ENCODE data around the gene MICAL2. TPM values are rescaled to one million over a fixed set of nuclear protein-coding genes. Genes with fewer than 3 reads are reported as not detected.

Gene MICAL2
- total and polyA plus RNA-seq, 3 donors from 2014 or later, result 224 to 461 (median 401) TPM

- TF ChIP-seq CTCF (IDR thresholded peaks at IDR 0.05), result no peak
- no peak for TF ChIP-seq POLR2A (IDR thresholded peaks at IDR 0.05)
- Histone ChIP-seq H3K4me1 (peaks cover 38% of the 10 kb centered on the region), H3K36me3 (ENCODE audit: low read depth, missing control alignments) (no peaks in the 10 kb centered on the region), H3K4me3 (no peak overlapping the region), H3K27me3 (no peaks in the 10 kb centered on the region), H3K9me3 (no peaks in the 10 kb centered on the region), H3K27ac (peak overlapping the region in 1 of 2 donors; percentile 39)
- intact Hi-C loops (cut with DNase I; ENCODE audit: low total_unique reads), result no loop called here
- no peak for DNase-seq
- 78 to 84% methylated on average over 4 to 5 of the region's 5 CpGs for WGBS, 2 donors
Observed at GRCh38 chr11:12186701-12187100, 76.3 kb downstream of the MICAL2 start.

- Histone ChIP-seq H3K4me3 (no peak overlapping the region), H3K36me3 (ENCODE audit: low read depth, missing control alignments) (no peaks in the 10 kb centered on the region), H3K9me3 (no peaks in the 10 kb centered on the region), H3K27ac (no peak overlapping the region), H3K27me3 (no peaks in the 10 kb centered on the region), H3K4me1 (peaks cover 34% of the 10 kb centered on the region)
- DNase-seq, result no peak
- intact Hi-C loops (cut with DNase I; ENCODE audit: low total_unique reads), result no loop called here
- TF ChIP-seq POLR2A (IDR thresholded peaks at IDR 0.05), result no peak
- no peak for TF ChIP-seq CTCF (IDR thresholded peaks at IDR 0.05)
- 62 to 74% methylated on average over 6 to 8 of the region's 8 CpGs for WGBS, 2 donors
Observed at GRCh38 chr11:12187399-12187798, 77.0 kb downstream of the MICAL2 start.

- DNase-seq, result no peak
- intact Hi-C loops (cut with DNase I; ENCODE audit: low total_unique reads), result no loop called here
- no peaks in the 10 kb centered on the region for H3K9me3 ChIP-seq
- H3K4me3 ChIP-seq, result no peak overlapping the region
- TF ChIP-seq CTCF (IDR thresholded peaks at IDR 0.05), result no peak
- no peak for TF ChIP-seq POLR2A (IDR thresholded peaks at IDR 0.05)
- no peak overlapping the region for H3K27ac ChIP-seq
- WGBS, 2 donors, result 75 to 88% methylated on average over 3 of the region's 3 CpGs
- H3K4me1 ChIP-seq, result peaks cover 29% of the 10 kb centered on the region
- no peaks in the 10 kb centered on the region for H3K27me3 ChIP-seq
- H3K36me3 ChIP-seq (ENCODE audit: low read depth, missing control alignments), result no peaks in the 10 kb centered on the region
Observed at GRCh38 chr11:12188548-12189317, 78.3 kb downstream of the MICAL2 start.

GRCh38 chr11:12189543-12190235 lies 79.3 kb downstream of the MICAL2 start:
- intact Hi-C loops (cut with DNase I; ENCODE audit: low total_unique reads), result no loop called here
- TF ChIP-seq POLR2A (IDR thresholded peaks at IDR 0.05), result no peak

GRCh38 chr11:12190511-12190910 lies 80.1 kb downstream of the MICAL2 start:
- Histone ChIP-seq H3K36me3 (ENCODE audit: low read depth, missing control alignments) (no peaks in the 10 kb centered on the region), H3K4me1 (peaks cover 25% of the 10 kb centered on the region), H3K27me3 (no peaks in the 10 kb centered on the region), H3K27ac (no peak overlapping the region), H3K9me3 (no peaks in the 10 kb centered on the region), H3K4me3 (no peak overlapping the region)
- TF ChIP-seq CTCF (IDR thresholded peaks at IDR 0.05), result no peak
- TF ChIP-seq POLR2A (IDR thresholded peaks at IDR 0.05), result no peak
- no peak for DNase-seq
- intact Hi-C loops (cut with DNase I; ENCODE audit: low total_unique reads), result no loop called here

More at GRCh38 chr11:12189543-12190235, 79.3 kb downstream of the MICAL2 start:
- Histone ChIP-seq H3K36me3 (ENCODE audit: low read depth, missing control alignments) (no peaks in the 10 kb centered on the region), H3K27ac (no peak overlapping the region), H3K9me3 (no peaks in the 10 kb centered on the region), H3K4me3 (no peak overlapping the region), H3K27me3 (no peaks in the 10 kb centered on the region), H3K4me1 (peaks cover 28% of the 10 kb centered on the region)
- DNase-seq, result no peak
- WGBS, 2 donors, result 80 to 84% methylated on average over 8 of the region's 8 CpGs
